KG1 (cell line): ENCODE measurements around the gene SDK1.

Source experiments
- DNase-seq: peaks from one replicate; lab custom pipeline; 2025; lab: John Stamatoyannopoulos, UW

SDK1 gene

DNA sequence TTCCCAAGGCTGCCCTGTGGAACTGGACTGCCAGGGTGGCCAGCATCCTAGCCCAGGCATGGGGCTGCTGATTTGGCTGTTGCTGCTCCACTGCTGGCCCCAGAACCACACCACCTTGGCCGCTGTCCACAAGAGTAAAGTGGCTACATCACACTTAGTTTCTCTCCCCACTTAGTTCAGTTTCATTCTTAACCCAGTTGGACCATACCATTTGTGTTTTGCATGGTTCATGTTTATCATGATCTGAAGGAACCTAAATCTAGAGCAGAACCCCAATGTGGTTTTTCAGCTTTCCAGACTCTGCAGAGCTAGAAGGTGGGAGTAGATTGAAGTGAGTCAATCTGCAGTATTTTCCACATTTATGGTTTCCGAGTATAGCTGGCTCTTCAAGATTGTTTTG is 32.8 kb downstream of the SDK1 start:
- DNase-seq: no peak

DNA sequence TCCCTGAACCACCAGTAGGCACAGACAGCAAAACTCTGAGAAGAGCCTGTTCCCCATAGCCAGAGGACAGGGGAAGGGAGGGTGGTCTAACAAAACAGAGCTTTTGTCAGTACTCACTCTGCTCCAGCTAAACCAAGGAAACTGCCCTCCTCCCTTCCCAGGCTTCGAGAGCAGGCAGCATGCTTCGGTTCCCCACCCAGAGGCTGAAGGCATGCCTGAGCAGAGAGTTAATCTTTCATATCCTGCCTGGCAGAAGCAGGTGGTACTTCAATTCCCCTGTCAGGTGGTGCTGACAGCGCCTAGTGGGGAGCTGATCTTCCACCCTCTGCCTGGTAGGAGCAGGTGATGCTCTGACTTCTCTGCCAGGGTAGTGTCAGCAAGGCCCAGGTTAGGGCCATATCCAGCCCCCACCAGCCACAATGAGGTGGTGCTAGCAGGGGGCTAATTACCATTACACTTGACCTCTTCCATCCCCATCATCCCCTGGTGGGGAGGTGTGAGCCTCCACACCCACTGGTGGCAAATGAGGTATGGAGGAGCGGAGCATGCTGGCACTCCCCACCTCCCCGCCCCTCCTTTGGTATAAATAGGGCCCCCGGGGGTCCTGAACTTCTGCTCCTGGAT is 35.1 kb downstream of the SDK1 start:
- no peak for DNase-seq

DNA sequence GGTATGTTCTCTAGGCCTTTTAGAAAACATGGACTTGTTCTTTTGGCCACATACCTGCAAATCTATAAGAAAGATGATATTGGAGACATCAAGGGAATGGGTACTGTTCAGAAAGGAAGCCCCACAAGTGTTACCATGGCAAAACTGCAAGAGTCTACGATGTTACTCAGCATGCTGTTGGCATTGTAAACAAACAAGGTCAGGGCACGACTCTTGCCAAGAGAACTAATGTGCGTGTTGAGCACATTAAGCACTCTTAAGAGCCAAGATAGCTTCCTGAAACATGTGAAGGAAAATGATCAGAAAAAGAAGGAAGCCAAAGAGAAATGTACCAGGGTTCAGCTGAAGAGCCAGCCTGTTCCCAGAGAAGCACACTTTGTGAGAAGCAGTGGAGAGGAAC is 37.1 kb downstream of the SDK1 start:
- no peak for DNase-seq

GRCh38 chr7:3345699-3346481 is 44.8 kb downstream of the SDK1 start:
- DNase-seq: no peak

DNA sequence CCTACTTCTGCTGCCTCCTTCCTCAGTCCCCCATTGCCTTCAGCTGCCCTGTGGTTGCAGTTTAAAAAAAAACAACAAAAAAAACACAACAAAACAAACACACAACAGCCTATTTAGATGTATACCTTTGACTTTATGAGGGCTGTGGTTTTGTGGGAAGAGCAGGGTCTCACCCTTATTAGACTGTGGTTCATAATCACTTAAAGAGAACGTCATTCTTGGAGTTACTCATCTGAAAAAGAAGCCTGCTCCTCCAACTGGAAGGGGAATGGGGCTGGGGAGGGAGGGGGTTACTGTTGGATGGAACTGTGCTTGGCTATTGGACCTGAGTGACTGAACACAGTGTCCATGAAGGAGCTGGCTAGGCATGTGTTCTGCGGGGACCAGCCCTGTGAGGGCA is 48.1 kb downstream of the SDK1 start:
- DNase-seq: no peak

DNA sequence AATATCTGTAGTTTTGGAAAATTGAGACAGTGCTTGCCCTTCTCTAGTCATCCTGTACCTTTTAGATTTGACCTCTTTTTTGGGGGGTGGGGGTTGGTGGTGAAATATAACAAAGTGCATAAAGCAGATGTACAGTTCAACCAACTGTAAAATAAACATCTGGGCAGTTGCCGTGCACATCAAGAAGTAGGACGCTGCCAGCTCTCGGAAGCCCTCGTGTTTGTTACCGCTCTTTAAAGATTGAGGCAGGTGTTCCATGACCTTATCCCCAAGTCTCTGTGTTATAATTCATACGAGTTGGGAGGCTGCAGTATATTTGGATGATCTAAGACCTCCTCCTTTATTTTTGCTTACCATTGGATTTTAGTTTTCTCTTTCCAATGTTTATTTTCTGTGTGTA is 55.1 kb downstream of the SDK1 start:
- DNase-seq: no peak

DNA sequence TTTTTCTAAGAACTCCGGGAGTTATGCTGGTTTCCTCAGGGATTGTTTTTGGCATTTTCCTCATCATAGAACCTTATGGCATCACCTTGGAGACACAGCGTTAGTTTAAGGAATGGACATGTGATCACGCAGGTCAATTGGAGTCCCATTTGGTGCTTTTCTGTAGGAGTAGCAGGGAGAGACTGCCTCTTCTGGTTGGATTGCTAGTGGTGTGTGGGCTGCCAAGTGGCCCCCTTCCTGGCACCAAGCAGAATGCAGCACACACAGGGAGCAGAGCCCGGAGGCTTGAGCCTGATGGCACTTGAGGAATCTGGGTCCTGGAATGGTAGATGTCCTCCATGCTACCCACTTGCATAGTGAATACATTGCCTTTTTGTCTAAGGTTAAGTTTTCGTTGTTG is 57.9 kb downstream of the SDK1 start:
- no peak for DNase-seq

- no peak for DNase-seq
Observed at GRCh38 chr7:3367261-3367660, 66.2 kb downstream of the SDK1 start.

GRCh38 chr7:3370068-3370830 is 69.2 kb downstream of the SDK1 start:
- DNase-seq: no peak

- no peak for DNase-seq
Observed at GRCh38 chr7:3370921-3371320, 69.9 kb downstream of the SDK1 start.

DNA sequence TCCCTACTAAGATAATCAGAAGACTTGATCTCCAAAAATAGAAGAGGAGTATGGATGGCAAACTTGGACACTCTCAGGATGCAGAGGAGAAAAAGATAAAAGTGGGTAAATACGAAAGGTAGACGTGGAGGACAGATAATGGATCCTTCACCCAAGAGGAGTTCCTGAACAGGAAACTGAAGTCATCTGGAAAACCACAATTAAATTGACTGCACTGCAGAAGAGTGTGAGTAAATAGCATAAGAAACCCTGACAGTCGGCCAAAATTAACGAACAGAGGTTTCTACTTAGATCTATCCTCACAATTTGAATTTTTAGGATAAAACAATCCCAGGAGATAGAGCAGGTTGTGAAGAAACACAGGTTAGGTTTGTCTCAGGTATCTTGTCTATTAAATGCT is 70.5 kb downstream of the SDK1 start:
- DNase-seq: no peak

- no peak for DNase-seq
Observed at GRCh38 chr7:3374239-3374638, 73.2 kb downstream of the SDK1 start.

- DNase-seq: no peak
Observed at GRCh38 chr7:3378390-3379150, 77.5 kb downstream of the SDK1 start.

DNA sequence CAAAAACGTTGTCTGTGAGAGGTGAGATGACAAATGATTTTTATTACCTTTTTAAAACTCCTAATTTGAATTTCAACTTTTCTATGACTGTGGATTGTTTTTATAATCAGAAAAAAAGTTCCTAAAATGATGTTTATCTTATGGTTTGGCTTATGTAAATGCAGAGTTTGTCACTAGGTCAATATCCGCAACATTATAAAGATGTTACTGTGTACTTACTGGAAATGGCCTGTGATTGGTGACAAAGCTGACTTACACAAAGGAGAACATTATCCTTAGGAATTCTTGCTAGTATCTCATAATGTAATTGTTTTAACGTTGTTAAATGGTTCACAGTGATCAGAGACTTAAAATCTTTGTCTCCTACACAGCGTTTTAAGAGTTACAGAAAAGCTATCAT is 79.0 kb downstream of the SDK1 start:
- no peak for DNase-seq

GRCh38 chr7:3380886-3381685 is 80.0 kb downstream of the SDK1 start:
- no peak for DNase-seq

- DNase-seq: no peak
Observed at GRCh38 chr7:3386423-3387190, 85.6 kb downstream of the SDK1 start.

DNA sequence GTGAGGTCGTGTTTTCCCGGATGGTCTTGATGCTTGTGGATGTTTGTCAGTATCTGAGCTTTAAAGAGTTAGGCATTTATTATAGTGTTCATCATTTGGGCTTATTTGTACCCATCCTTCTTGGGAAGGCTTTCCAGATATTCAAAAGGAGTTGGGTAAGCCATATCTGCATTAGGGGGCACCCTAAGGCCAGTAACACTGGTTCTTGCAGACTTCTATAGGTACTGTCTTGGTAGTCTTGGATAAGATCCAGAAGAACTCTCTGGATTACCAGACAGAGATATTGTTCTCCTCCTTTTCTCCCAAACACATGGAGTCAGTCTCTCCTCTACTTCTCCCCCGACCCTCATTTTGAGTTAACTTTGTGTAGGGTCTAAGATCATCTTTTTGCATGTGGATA is 92.8 kb downstream of the SDK1 start:
- no peak for DNase-seq

GRCh38 chr7:3397324-3397723 is 96.3 kb downstream of the SDK1 start:
- no peak for DNase-seq

DNA sequence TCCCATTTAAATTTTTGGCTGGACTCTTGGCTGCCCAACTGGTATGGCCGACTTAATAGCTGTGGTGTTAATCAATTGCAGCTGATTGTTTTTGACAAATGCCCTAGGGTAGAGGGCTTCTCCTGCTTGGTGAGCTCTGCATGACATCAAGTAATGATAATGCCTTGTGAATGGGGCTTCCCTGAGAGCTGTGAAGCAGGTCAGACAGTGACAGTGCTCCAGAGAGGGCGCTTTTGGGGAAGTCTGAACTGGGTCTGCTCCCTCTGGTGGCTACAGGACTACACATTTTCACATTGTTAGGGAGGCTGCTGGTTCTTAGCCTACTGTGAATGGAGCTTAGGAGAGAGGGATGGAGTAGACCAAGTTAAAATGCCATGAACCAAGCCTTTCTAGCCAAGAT is 98.8 kb downstream of the SDK1 start:
- no peak for DNase-seq

DNA sequence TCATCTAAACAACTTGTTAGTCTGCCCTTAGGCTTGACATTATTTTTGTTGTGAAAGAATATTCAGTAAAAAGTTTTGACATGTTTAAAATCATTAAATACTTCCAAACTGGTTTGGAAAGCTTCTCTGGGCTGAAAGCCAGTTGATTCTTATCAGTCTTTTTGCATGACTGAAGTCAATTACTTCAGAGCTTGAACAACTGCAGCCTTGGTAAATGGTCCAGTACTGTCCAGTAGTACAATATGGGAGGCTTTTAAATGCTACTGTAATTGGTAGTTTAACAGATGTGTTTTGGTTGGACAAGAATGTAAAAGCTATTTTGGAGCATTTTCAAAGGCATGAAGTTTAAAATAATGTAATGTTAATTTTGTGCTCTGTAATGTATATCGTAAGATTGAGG is 103.4 kb downstream of the SDK1 start:
- DNase-seq: no peak
